GM13976 (cell line): ENCODE data around the gene ASPDH.

ENCODE experiments used
- DNase-seq: peaks from one replicate; pipeline ENCODE4 v3.0.0; 2012; ENCODE audit warnings: low spot score
- in situ Hi-C: fragments of 300-500 bp; cut with MboI; formaldehyde crosslinking; loops from one replicate; pipeline ENCODE4 v1.12.0; 2022; ENCODE audit warnings: low sequenced_read_pairs, mixed read lengths, inconsistent platforms; ENCODE audit not compliant: unreplicated experiment
- TF ChIP-seq, protein P1 (sequence below): IDR thresholded peaks from 2 replicates; pipeline ENCODE4 v1.5.1; 2012; ENCODE audit warnings: borderline replicate concordance, mild to moderate bottlenecking; ENCODE audit not compliant: insufficient read depth; ENCODE audit errors: extremely low read depth, missing control alignments, control extremely low read depth

ASPDH gene

GRCh38 chr19:50551715-50552187 lies 38.0 kb upstream of the ASPDH start:
- in situ Hi-C loops, result no loop called here
- TF ChIP-seq, protein P1, sequence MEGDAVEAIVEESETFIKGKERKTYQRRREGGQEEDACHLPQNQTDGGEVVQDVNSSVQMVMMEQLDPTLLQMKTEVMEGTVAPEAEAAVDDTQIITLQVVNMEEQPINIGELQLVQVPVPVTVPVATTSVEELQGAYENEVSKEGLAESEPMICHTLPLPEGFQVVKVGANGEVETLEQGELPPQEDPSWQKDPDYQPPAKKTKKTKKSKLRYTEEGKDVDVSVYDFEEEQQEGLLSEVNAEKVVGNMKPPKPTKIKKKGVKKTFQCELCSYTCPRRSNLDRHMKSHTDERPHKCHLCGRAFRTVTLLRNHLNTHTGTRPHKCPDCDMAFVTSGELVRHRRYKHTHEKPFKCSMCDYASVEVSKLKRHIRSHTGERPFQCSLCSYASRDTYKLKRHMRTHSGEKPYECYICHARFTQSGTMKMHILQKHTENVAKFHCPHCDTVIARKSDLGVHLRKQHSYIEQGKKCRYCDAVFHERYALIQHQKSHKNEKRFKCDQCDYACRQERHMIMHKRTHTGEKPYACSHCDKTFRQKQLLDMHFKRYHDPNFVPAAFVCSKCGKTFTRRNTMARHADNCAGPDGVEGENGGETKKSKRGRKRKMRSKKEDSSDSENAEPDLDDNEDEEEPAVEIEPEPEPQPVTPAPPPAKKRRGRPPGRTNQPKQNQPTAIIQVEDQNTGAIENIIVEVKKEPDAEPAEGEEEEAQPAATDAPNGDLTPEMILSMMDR, result no peak
- no peak for DNase-seq

GRCh38 chr19:50551034-50551714 lies 37.5 kb upstream of the ASPDH start:
- no peak for DNase-seq
- in situ Hi-C loops, result no loop called here
- TF ChIP-seq, protein P1, result no peak

- no peak for DNase-seq
- TF ChIP-seq, protein P1, result no peak
- in situ Hi-C loops, result no loop called here
These were observed 36.9 kb upstream of the ASPDH start for GRCh38 chr19:50550594-50550966.

DNA sequence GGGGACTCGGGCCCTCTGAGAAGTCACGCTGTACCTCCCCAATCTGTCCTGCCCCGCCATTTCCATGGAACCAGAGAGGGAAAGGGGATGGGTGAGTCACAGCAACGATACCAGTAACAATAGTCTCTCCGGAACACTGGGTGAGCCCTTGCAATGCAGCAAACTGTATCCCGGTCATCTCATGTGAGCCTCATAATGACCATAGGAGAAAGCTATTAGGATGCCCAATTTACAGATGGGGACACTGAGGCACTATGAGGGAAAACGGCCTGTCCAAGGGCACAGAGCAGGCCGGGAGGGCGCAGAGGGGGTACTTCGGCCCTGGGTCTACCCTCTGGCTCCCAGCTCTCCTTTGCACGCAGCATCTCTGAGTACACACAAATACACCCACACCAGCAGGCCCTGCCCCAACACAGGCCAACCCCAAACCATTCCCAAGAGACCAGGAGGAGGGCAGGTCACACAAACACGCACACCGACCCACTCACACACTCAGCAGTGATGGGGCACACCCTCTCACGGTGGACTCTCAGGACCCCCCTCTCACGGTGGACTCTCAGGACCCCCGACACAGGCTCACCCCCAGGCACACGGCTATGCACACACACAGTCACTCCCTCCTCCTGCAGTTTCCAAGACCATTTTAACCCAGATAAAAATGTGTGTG lies 36.3 kb upstream of the ASPDH start:
- in situ Hi-C loops, result loop anchor here (25.0 kb wide), 1 partner anchor 237 kb away; the partner anchor contains the start of gene ACP4
- no peak for DNase-seq
- TF ChIP-seq, protein P1, result no peak

DNA sequence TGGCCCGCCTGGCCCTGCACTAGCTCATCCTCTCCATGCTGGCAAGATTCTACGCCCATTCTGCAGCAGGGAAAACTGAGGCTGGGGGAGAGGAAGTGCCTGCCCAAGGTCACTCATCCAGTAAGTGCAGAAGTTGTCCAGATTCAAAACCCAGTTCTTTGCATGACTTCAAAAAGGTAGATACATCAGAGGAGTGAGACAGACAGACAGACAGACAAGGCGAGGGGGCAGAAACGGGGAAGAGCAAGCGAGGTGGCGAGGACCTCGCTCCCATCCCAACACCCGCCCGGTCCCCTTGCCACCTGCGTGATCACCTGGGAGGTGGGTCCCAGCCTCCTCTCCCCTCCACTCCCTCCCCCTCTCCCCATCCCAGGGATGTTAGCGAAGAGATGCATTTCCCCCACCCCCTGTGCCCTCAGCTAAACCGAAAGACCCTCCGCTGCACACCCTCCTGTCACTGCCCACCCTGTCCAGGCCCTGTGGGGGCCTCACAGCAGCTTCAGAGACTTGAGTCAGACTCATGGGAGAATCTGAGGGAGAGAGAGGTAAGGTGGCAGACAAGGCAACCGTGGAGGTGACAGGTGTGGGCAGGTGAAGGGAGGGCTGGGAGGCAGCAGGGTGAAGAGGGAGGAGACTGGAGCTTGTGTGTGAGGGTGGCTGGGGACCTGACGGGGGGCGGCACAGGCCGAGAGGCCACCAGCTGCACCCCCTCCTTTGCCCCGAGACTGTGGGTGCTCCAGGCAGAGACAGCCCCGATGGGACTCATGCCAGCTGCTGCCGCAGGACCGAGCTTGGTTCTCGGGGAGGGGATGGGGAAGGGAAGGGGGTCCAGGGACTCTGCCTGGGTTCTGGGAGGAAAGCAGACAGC lies 35.6 kb upstream of the ASPDH start:
- no peak for DNase-seq
- TF ChIP-seq, protein P1, result no peak
- in situ Hi-C loops, result loop anchor here (25.0 kb wide), 1 partner anchor 238 kb away; the partner anchor contains the start of gene ACP4
